ENCODE results near the gene CDH20.

GRCh38 chr18:61414086-61414485 is 80.9 kb downstream of the CDH20 start:
- no peak for TF ChIP-seq CTCF (conservative IDR thresholded peaks at IDR 0.05; ENCODE audit: low read depth, low read length)
- TF ChIP-seq RCOR1 (IDR thresholded peaks at IDR 0.05; ENCODE audit: insufficient replicate concordance, low read length) = no peak
- no peak for TF ChIP-seq POLR2A (IDR thresholded peaks at IDR 0.05; ENCODE audit: low read depth, low read length)
- no peak for TF ChIP-seq ELK1 (IDR thresholded peaks at IDR 0.05; ENCODE audit: borderline replicate concordance, low read depth, low read length)
